Motor neuron (in vitro differentiated cells): ENCODE measurements around the gene PCSK7. TPM values are rescaled to one million over a fixed set of nuclear protein-coding genes. Genes with fewer than 3 reads are reported as not detected.

Experiments
- ATAC-seq, 8 experiments: fragments of 200-7000 bp; cut with Tn5 transposase; replicated peaks in 6 of 8; 2 replicates each; pipeline ENCODE4 v1.8.0; 2021; ENCODE audit warnings: mild to moderate bottlenecking in 8 of 8, moderate library complexity in 8 of 8
- H3K27ac ChIP-seq, 2 donors: fragments of 250-450 bp; sonication (Bioruptor Pico); 2 replicates each; pipeline ENCODE4 v1.9.0; 2021; ENCODE audit warnings: antibody characterized with exemption in 2 of 2, mild to moderate bottlenecking in 2 of 2, moderate library complexity in 1 of 2
- H3K4me1 ChIP-seq, 2 donors: fragments of 250-450 bp; sonication (Bioruptor Pico); replicated peaks in 1 of 2; 2 replicates each; pipeline ENCODE4 v1.6.1; 2021; ENCODE audit warnings: antibody characterized with exemption in 2 of 2, mild to moderate bottlenecking in 2 of 2, moderate library complexity in 1 of 2
- H3K4me3 ChIP-seq, 5 donors: fragments of 250-450 bp; sonication (Bioruptor Pico); 2 replicates each; pipeline ENCODE4 v1.9.0; 2021; ENCODE audit warnings: antibody characterized with exemption in 5 of 5, mild to moderate bottlenecking in 5 of 5, moderate library complexity in 4 of 5
- WGBS, 10 experiments: fragments of 450-650 bp; shearing (Covaris generic); methylation state at CpG; one replicate each; pipeline ENCODE4 v1.0.0; 2022; 5-methylcytosine and 5-hydroxymethylcytosine counted together
- in situ Hi-C, 9 experiments: fragments of 400-800 bp; cut with MboI; loops; one replicate each; pipeline ENCODE4 v1.15.0; 2021; ENCODE audit warnings: low sequenced_read_pairs in 9 of 9, low pct_unique_long_range_greater_than_20kb in 2 of 9; ENCODE audit not compliant: unreplicated experiment in 9 of 9
- total RNA-seq, 8 experiments: library from RNA; unstranded; fragments of 300-600 nt; gene quantifications; 2 replicates each; pipeline versions ENCODE4 v1.2.3 to v1.2.4, GENCODE V29; 2022

Gene PCSK7
- total RNA-seq, 8 experiments from 2014 or later = 14.2 to 54.1 (median 21.1) TPM

GRCh38 chr11:117255966-117256365 lies 24.1 kb upstream of the PCSK7 start:
- in situ Hi-C loops = no loop called here
- WGBS, 10 experiments = 31 to 100% (median 92%) methylated on average over 1 to 3 of the region's 3 CpGs
- H3K4me3 ChIP-seq = no peak overlapping the region
- no peak for ATAC-seq
- H3K27ac ChIP-seq = no peak overlapping the region
- no peaks in the 10 kb centered on the region for H3K4me1 ChIP-seq

- no peak for ATAC-seq
- in situ Hi-C loops = no loop called here
- 83 to 100% (median 100%) methylated on average over 1 to 2 of the region's 10 CpGs; no CpG with 5 or more reads in 4 of the 10 experiments for WGBS, 10 experiments
- H3K4me1 ChIP-seq = no peaks in the 10 kb centered on the region
- no peak overlapping the region for H3K27ac ChIP-seq
- H3K4me3 ChIP-seq = no peak overlapping the region
Observed at GRCh38 chr11:117251506-117251905, 19.6 kb upstream of the PCSK7 start.

DNA sequence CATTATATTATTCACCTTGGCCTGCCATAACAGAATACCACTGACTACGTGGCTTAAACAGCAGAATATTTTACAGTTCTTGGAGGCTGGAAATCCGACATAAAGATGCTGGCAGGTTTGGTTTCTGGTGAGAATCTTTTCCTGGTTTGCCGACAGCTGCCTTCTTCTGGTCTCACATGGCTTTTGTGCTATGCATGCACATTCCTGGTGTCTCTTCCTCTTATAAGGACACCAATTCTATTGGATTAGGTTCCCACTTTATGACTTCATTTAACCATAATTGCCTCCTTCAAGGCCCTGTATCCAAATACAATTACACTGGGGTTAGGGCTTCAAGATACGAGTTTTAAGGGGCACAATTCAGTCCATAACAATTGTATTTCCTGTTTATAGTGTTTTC lies 17.7 kb upstream of the PCSK7 start:
- 76 to 100% (median 96%) methylated on average over 1 to 4 of the region's 4 CpGs for WGBS, 10 experiments
- ATAC-seq = no peak
- in situ Hi-C loops = no loop called here

DNA sequence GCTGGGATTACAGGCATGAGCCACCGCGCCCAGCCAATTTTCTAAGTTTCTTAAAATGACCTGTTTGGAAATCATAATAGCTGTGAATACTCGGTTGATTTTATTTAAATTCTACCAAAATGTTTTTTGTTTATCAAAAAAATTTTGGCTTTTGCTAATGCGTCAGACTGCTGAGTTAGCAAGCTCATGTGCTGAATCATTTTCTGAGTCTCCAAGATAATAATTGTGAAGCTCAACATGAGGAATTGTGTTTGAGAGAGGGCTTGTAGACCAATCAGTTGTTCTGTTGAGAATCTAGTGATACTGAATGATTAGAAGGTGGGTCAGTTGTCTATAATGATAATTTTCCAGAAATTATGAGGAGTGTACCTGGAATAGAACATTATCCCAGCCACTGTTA lies 16.5 kb upstream of the PCSK7 start:
- no peak overlapping the region for H3K27ac ChIP-seq
- no peaks in the 10 kb centered on the region for H3K4me1 ChIP-seq
- H3K4me3 ChIP-seq = no peak overlapping the region
- WGBS, 10 experiments = 57 to 100% (median 100%) methylated on average over 1 to 4 of the region's 4 CpGs; no CpG with 5 or more reads in 4 of the 10 experiments
- ATAC-seq = no peak
- in situ Hi-C loops = no loop called here

More for the DNA sequence above, 17.7 kb upstream of the PCSK7 start:
- Histone ChIP-seq H3K4me1 (no peaks in the 10 kb centered on the region), H3K27ac (no peak overlapping the region), H3K4me3 (no peak overlapping the region)

GRCh38 chr11:117239295-117239694 lies 7.4 kb upstream of the PCSK7 start:
- WGBS, 10 experiments = 14 to 100% (median 77%) methylated on average over 1 to 5 of the region's 6 CpGs; no CpG with 5 or more reads in 1 of the 10 experiments
- ATAC-seq = peak in 2 of 8 experiments; percentile 97 to 99
- in situ Hi-C loops = no loop called here
- Histone ChIP-seq H3K4me1 (peaks cover 0 to under 1% of the 10 kb centered on the region in 2 donors), H3K27ac (no peak overlapping the region), H3K4me3 (no peak overlapping the region)

DNA sequence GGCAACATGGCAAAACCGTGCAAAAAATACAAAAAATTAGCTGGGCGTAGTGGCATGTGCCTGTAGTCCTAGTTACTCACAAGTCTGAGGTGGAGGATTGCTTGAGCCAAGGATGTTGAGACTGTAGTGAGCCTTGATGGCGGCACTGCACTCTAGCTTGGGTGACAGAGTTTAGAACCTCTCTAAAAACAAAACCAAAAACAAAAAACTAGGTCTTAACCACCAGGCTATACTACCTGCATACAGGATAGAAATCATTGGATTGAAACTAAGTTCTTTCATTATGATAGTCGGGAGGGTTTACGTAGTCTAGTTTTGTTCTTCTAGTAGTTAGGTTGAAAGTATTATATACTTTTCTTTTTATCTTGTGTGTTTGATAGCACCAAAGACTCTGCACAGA lies 6.3 kb upstream of the PCSK7 start:
- no peak for ATAC-seq
- Histone ChIP-seq H3K27ac (no peak overlapping the region), H3K4me1 (peaks cover 5 to 11% of the 10 kb centered on the region in 2 donors), H3K4me3 (no peak overlapping the region)
- WGBS, 10 experiments = 80 to 100% (median 95%) methylated on average over 1 to 5 of the region's 5 CpGs; no CpG with 5 or more reads in 1 of the 10 experiments
- in situ Hi-C loops = no loop called here

- peak overlapping the region; percentile 93 for H3K27ac ChIP-seq
- peaks cover 12 to 19% of the 10 kb centered on the region in 2 donors for H3K4me1 ChIP-seq
- peak in 7 of 8 experiments; percentile 1 to 42 (median 35) for ATAC-seq
- in situ Hi-C loops = no loop called here
- WGBS, 10 experiments = 0 to 50% (median 14%) methylated on average over 1 to 11 of the region's 27 CpGs; no CpG with 5 or more reads in 2 of the 10 experiments
- peak overlapping the region; percentile 84 to 95 (median 89) for H3K4me3 ChIP-seq
Observed at GRCh38 chr11:117232911-117233409, 1.1 kb upstream of the PCSK7 start.

DNA sequence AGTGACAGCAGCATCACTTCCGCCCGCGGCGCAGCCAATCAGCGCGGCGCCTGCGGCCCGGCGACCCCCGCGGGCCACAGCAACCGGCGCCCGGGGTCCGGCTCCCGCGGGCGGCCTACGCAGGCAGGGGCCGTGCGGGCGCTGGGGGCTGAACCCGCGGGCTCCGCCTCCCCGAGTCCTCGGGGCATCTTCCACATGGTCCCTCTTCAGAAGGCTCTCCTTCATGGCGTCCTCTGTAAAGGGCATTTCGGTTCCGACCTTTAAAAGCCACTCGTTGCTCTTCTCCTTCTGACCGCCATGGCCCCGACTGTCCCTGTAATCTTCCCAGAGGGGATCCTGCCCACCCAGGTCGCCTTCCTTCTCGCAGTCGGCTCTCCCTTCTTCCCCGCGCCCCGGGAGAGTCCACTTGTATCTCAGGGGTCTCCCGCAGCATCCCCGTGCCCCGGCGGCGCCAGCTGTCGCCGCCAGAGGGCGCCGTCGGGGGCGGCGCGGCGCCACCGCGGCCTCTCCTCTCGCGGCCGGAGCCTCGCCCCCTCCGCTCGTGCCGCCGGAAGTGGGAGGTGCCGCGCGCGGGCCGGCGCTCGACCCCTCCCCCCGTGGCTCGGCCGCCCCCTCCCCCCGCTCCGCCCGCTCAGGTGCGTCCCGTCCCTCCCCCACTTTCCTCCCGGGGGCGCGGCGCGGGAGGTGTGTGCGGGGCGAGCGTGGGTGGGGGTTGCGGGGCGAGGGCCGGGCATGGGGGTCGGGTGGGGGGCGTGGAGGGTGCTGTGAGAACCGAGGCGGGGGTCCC lies 412 bp upstream of the PCSK7 start, which contains the start of gene RNF214:
TSS of gene RNF214 (plus strand) at position 580 of the 787 bp plus-strand sequence. CDS start 1,602 bp downstream, outside the sequence.
- in situ Hi-C loops = no loop called here
- 0 to 1% methylated on average over 2 to 13 of the region's 94 CpGs; no CpG with 5 or more reads in 8 of the 10 experiments for whole genome bisulfite sequencing, 10 experiments
- peak within 1 kb of the TSS; percentile 84 to 95 (median 89) for H3K4me3 ChIP-seq
- H3K4me1 ChIP-seq = peaks cover 12 to 19% of the 10 kb centered on the region in 2 donors
- peak; percentile 74 to 93 (median 90) for ATAC-seq
- peak within 1 kb of the TSS; percentile 93 for H3K27ac ChIP-seq

- H3K4me1 ChIP-seq = peaks cover 12 to 19% of the 10 kb centered on the region in 2 donors
- peak in 3 of 8 experiments; percentile 8 to 32 (median 24) for ATAC-seq
- WGBS, 10 experiments = 0 to 31% (median 7%) methylated on average over 2 to 8 of the region's 14 CpGs; no CpG with 5 or more reads in 1 of the 10 experiments
- peak overlapping the region; percentile 84 to 95 (median 89) for H3K4me3 ChIP-seq
- H3K27ac ChIP-seq = peak overlapping the region; percentile 93
- in situ Hi-C loops = no loop called here
Observed at GRCh38 chr11:117230999-117231841, 653 bp downstream of the PCSK7 start.

GRCh38 chr11:117230286-117230961 lies 1.4 kb downstream of the PCSK7 start:
- in situ Hi-C loops = no loop called here
- no peak for ATAC-seq

DNA sequence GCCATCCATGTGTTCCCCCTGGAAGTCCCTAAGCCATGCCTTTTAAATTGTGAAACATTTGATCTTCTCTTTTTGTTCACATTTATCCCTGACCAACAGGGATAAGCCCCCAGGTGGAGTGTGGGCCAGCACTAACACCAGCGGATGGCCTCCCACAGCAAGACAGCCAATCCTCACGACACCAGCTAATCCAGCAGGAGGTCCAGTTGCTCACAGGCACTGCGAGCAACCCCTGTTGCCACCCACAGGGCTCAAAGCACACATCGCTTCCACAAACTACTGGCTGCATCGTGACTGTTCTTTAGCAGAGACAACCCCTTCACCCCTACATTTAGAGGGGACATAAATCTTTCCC lies 2.0 kb downstream of the PCSK7 start:
- WGBS, 10 experiments = 0 to 100% (median 60%) methylated on average over 1 to 4 of the region's 5 CpGs; no CpG with 5 or more reads in 5 of the 10 experiments
- peaks cover 12 to 19% of the 10 kb centered on the region in 2 donors for H3K4me1 ChIP-seq
- H3K27ac ChIP-seq = no peak overlapping the region
- no peak overlapping the region for H3K4me3 ChIP-seq
- in situ Hi-C loops = no loop called here
- ATAC-seq = no peak

More at GRCh38 chr11:117230286-117230961, 1.4 kb downstream of the PCSK7 start:
- Histone ChIP-seq H3K4me3 (peak overlapping the region in 1 of 5 donors; percentile 89), H3K27ac (no peak overlapping the region), H3K4me1 (peaks cover 12 to 19% of the 10 kb centered on the region in 2 donors)
- WGBS, 10 experiments = 33 to 82% (median 66%) methylated on average over 1 to 9 of the region's 12 CpGs

DNA sequence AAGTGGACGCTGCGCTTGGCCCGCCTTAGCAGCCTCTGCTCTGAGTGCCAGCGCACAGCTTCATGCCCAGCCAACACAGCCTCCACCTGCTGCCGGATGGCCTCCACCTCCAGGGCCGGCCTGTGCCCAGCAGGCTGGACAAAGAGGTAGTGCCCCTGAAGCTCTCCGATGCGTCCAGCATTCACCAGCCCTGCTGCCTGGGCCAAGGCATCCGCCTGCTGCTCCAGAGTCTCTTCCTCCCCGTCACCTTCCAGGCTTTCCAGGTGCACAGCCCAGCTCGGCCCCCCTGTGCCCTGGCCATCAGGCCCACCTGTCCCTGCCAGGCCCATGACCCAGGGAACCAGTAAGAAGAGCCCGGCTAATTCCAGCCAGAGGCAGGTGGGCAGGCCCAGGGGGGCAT lies 2.5 kb downstream of the PCSK7 start:
- Histone ChIP-seq H3K4me3 (no peak overlapping the region), H3K4me1 (peaks cover 12 to 19% of the 10 kb centered on the region in 2 donors), H3K27ac (no peak overlapping the region)
- no peak for ATAC-seq
- 80 to 100% (median 86%) methylated on average over 1 to 8 of the region's 12 CpGs; no CpG with 5 or more reads in 4 of the 10 experiments for WGBS, 10 experiments
- in situ Hi-C loops = no loop called here
